ENCODE data around the gene TMED10.
A peak's percentile ranks its signal among the peaks of the same experiment; 100 is the strongest.
"Not testable (repeated sequence)": the region's sequence is repeated elsewhere in the genome, so short reads cannot be mapped to it uniquely, and the experiment has no call there.

Gene TMED10

DNA sequence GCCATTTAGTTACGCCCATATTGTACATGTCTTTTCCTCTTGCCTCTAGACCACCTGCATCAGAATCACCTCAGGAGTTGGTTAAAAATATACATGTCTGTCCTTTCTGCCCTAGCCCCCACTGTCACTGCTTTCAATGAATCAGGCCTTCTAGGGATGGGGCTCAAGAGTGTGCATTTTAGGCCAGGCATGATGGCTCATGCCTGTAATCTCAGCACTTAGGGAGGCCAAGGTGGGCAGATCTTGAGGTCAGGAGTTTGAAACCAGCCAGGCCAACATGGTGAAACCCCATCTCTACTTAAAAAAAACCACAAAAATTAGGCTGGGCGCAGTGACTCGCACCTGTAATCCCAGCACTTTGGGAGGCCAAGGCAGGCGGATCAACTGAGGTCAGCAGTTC is 13.6 kb upstream of the TMED10 start:
- DNase-seq: no peak

DNA sequence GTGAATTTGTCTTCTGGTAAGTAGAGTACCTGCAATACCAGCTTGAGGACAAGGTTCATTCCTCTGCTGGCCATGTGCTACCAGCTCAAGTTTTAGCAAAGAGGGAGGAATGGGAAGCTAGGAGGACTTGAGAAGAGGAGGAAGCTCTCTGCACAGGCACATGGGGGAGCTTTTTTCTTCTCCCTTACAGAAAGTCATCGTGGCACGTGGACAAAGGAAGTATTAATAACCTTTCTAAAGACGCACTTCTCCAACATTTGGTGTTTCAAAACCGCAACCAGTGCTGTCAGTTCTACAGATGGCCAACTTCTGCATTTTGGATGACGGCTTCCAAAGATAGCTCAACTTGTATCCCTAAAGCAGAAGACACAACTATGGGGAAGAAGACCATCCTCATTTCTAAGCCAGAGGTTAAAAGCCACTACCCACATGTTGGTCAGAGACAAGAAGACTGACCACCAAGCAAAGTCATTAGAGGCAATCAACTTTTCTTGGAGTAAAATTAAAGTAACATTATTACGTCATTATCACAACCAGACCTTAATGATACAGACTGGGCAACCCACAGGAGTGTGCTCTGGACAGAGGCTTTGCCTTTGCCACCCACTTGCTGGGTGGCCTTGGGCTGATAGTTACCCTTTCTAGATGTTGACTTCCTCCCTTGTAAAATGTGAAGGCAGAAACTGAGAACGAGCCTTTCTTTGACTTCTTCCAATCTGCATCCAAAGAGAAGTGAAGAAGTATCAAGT is 12.3 kb upstream of the TMED10 start:
- DNase-seq: peak; percentile 97 to 99

- no peak for DNase-seq
Observed at GRCh38 chr14:75188086-75188485, 11.7 kb upstream of the TMED10 start.

DNA sequence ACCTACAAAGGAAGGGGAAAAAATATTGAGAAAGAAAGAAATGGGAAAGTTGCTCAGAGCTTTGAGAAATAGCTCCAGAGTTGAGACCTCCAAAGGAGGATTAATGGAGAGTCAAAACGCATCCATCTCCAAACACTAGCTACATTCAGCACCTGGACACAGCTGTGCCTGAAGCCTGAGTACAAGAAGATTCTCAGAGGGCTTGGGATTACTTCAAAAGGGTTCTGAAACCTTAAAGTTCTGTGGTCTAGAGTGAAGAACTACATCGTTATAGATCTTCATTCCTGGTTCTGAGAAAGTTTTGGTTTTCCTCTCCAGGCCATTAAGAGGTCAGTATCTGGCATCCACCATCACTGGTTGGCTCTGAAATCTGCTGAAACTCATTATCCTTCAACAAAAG is 10.5 kb upstream of the TMED10 start:
- DNase-seq: no peak

DNA sequence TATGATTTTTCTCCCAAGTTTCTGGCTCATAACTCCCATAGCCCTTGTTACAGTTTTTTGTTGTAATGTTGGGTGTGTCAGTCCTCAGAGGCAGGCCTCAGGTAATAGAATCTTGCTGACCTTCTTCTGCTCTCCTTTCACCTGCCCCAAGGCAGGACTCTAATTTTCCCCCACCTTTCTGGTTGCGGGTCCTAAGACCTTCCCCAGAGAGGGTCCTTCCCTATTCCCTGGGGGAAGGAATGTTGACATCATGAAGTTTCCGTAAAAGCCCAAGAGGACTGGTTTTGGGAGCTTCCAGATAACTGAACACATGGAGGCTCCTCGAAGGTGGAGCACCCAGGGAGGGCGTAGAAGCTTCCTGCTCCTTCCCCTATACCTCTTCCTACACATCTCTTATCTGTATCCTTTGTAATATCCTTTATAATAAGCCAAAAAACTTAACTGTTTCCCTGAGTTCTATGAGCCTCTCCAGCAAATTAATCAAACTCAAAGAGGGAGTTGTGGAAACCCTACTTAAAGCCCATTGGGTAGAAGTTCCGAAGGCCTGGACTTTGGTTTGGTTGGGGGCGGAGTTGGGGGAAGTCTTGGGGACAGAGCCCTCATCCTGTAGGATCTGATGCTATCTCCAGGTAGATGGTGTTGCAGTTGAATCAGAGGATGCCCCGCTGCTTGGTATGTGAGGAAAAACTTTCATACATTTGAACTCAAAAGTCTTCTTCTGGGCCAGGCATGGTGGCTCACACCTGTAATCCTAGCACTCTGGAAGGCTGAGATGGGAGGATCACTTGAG is 9.0 kb upstream of the TMED10 start:
- no peak for DNase-seq

GRCh38 chr14:75184492-75184891 is 8.1 kb upstream of the TMED10 start:
- peak; percentile 81 to 91 for DNase-seq

- no peak for DNase-seq
Observed at GRCh38 chr14:75184039-75184438, 7.6 kb upstream of the TMED10 start.

DNA sequence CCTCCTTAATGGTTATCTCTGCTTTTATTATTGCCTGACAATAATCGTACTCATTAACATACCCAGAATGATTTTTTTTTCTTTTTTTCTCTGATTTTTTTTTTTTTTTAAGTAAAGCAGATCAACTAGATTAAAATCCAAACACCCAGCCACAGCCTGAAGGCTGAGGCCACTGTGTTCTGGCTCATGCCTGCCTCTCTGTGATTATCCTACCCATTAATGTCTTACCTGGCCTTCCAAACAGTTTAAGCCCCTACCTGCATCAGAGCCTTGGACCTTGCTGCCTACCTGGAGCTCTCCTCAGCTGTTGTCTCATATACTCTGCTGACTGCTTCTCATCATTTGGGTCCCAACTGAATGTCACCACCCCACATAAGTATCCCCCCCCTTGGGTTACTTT is 6.8 kb upstream of the TMED10 start:
- DNase-seq: no peak

- DNase-seq: peak; percentile 73 to 85
Observed at GRCh38 chr14:75182821-75183220, 6.4 kb upstream of the TMED10 start.

DNA sequence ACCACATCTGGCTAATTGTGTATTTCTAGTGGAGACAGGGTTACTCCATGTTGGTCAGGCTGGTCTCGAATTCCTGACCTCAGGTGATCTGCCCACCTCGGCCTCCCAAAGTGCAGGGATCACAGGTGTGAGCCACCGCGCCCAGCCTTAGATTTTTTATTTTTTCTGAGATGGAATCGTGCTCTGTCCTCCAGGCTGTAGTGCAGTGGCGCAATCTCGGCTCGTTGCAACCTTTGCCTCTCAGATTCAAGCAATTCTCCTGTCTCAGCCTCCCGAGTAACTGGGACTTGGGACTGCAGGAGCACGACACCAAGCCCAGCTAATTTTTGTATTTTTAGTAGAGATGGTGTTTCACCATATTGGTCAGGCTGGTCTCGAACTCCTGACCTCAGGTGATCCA is 5.8 kb upstream of the TMED10 start:
- DNase-seq: not testable (repeated sequence)

DNA sequence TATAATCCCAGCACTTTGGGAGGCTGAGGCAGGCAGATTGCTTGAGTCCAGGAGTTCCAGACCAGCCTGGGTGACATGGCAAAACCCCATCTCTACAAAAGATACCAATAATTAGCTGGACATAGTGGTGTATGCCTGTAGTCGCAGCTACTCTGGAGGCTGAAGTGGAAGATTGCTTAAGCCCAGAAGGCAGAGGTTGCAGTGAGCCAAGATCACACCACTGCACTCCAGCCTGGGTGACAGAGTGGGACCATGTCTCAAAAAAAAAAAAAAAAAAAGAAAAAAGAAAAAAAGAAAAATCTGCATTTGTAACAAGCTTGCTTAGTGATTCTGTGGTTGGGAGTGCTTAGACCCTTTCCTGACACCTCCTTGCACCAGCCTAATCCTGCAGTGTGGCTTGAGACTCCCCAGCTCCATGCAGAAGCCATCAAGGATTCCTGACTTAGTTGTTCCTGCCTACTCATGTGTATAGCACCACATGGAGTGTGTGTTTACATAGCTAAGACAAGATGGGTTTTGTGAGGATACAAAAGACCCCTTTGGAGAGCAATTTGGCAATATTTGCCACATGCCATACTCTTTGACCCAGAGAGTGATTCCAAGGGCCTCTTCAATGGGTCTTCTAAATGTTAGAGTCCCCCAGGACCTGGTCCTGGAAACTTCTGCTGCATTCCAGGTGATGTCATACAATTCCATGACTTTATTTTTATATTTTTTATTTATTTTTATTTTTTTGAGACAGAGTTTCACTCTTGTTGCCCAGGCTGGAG is 5.1 kb upstream of the TMED10 start:
- peak; percentile 42 to 68 for DNase-seq

DNA sequence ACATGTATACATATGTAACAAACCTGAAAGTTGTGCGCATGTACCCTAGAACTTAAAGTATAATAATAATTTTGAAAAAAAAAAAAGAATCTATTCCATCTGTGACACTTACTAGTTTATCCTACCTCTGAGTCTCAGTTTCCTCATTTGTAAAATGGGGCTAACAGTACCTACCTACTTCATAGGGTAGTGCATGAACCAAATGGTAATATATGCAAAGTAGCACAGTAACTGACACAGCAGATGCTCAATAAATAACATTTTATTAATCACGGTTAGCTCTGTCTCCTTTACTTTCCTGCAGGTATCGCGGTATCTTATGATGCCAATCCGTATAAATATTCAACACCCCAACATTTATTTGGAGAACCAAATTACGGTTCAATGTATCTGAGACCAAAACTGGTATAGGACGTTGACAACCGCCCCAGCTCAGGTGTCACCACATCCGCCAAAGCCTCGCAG is 703 bp downstream of the TMED10 start:
- no peak for DNase-seq

- peak in 1 of 2 donors; percentile 16 for DNase-seq
Observed at GRCh38 chr14:75174066-75174465, 2.3 kb downstream of the TMED10 start.

DNA sequence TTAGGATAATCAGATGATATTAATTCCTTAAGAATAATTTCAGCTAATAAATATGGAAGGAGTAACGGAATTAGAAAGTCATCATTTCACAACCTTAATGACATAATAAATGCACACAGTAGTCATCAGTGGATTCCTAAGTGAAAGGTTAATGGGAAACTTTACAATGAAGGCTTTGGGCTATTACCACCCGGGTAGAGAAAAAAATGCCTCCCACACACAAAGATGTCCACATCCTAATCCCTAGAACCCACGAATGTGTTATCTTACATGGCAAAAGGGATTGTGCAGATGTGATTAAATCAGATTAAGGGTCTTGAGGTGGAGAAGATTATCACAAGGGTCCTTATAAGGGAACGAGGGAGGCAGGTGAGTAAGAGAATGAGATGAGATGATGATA is 5.6 kb downstream of the TMED10 start:
- DNase-seq: peak; percentile 34 to 51

GRCh38 chr14:75168586-75169335 is 7.7 kb downstream of the TMED10 start:
- DNase-seq: no peak

GRCh38 chr14:75167325-75167724 is 9.1 kb downstream of the TMED10 start:
- peak; percentile 42 to 64 for DNase-seq

GRCh38 chr14:75165586-75166391 is 10.6 kb downstream of the TMED10 start:
- DNase-seq: no peak

- DNase-seq: no peak
Observed at GRCh38 chr14:75164809-75165208, 11.6 kb downstream of the TMED10 start.

- DNase-seq: no peak
Observed at GRCh38 chr14:75163677-75164076, 12.7 kb downstream of the TMED10 start.

DNA sequence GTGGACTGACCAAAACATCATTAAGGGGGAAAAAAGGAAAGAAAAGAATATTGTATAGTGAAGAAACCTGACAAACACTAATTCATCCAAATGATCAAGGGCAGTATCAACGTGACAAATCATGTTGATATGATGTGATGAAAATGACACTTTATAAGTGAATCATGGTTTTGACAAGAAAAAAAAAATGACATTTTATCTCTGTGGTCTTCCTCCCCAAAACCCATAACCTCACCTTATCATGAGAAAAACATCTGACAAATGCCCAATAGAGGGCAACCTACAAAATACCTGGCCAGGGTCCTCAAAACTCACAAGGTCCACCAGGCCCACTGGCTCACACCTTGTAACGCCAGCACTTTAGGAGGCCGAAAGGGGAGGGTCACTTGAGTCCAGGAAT is 13.8 kb downstream of the TMED10 start:
- DNase-seq: no peak

DNA sequence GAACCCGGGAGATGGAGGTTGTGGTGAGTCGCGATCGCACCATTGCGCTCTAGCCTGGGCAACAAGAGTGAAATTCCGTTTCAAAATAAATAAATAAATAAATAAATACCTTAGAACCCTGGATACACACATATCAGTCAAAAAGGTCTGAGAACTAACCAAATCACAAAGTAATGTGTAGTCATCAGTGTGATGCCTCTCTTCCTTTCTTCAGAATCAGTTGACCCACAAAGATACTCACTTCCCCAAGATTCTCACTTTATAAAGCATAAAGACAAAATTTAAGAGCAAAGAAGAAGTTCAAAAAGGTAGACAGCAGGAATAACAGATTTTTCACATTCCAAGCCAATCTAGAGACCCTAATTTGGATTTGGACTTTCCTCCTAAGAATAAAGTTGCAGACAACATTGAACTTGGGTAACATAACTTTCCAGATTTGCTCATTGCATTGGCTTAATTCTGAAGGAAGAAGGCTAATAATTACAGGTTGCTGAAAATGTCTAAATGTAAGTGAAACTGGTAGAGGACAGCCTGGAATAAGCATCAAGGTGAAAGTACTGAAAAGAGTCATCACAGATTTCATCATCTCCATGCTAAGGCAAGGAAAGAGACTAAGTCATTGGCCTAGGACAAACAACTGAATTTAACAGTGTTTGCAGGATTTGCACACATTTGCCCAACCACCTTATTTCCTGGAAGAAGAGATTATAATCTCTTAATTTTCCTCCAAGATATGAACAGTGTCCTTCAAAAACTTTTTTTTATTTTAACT is 17.4 kb downstream of the TMED10 start:
- no peak for DNase-seq
